Stomach smooth muscle (tissue), 2 donors: Measurements from ENCODE around the gene GGA2.

Experiments
- H3K27ac ChIP-seq: one replicate; pipeline ENCODE4 v1.7.0; 2013; ENCODE audit warnings: mild to moderate bottlenecking, low read length, inconsistent platforms
- H3K27me3 ChIP-seq, 2 donors: one replicate each; pipeline ENCODE4 v1.7.0; 2013; ENCODE audit warnings: low read length in 2 of 2; ENCODE audit not compliant: insufficient read depth in 2 of 2, control insufficient read depth in 1 of 2
- H3K36me3 ChIP-seq, 2 donors: one replicate each; pipeline ENCODE4 v1.7.0; 2013; ENCODE audit warnings: low read length in 2 of 2; ENCODE audit not compliant: control insufficient read depth in 2 of 2, insufficient read depth in 2 of 2
- H3K4me1 ChIP-seq: one replicate; pipeline ENCODE4 v1.7.0; 2013; ENCODE audit warnings: low read length; ENCODE audit not compliant: control insufficient read depth, insufficient read depth
- H3K4me3 ChIP-seq, 2 donors: one replicate each; pipeline ENCODE4 v1.7.0; 2013; ENCODE audit warnings: low read length in 2 of 2
- H3K9ac ChIP-seq, 2 donors: one replicate each; pipeline ENCODE4 v1.7.0; 2013; ENCODE audit warnings: low read length in 2 of 2, mild to moderate bottlenecking in 1 of 2
- H3K9me3 ChIP-seq, 2 donors: one replicate each; pipeline ENCODE4 v1.7.0; 2013; ENCODE audit warnings: low read length in 2 of 2; ENCODE audit not compliant: control insufficient read depth in 2 of 2
- donor health status: healthy.
- donor health status: Pancreatic carcinoma.

GGA2 gene

DNA sequence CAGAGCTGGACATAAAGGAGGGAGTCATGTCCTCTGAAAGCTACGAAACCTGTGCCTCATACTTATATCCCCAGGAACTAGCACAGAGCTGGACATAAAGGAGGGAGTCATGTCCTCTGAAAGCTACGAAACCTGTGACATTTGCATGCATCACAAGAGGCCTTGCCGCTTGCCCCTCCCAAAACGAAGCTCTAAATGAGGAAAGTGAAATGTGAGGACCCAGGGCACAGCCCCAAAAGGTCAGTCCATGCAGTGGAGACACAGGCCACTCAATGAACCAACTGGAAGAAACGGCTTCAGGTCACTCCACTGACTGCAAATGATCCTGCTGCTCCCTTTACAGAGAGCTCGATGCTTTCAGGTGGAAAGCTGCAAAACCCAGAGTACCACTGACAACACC is 95.6 kb downstream of the GGA2 start:
- Histone ChIP-seq H3K36me3 (peaks cover 50 to 66% of the 10 kb centered on the region in 2 donors), H3K9ac (no peak overlapping the region), H3K27ac (no peak overlapping the region), H3K27me3 (no peaks in the 10 kb centered on the region), H3K4me3 (no peak overlapping the region), H3K9me3 (no peaks in the 10 kb centered on the region), H3K4me1 (no peaks in the 10 kb centered on the region)
